SK-N-SH (cell line): ENCODE measurements around the gene ST7L. TPM values are rescaled to one million over a fixed set of nuclear protein-coding genes. Genes with fewer than 3 reads are reported as not detected.
A peak's percentile ranks its signal among the peaks of the same experiment; 100 is the strongest.

ENCODE experiments used
- CTCF ChIA-PET: fragments of 300-600, 350-600 bp; formaldehyde crosslinking; extraction: SDS; loops from one replicate; lab custom pipeline; 2021; lab: Yijun Ruan, JAX
- POLR2A ChIA-PET: fragments of 350-600 bp; sonication (Branson Sonifier 250); formaldehyde crosslinking; extraction: SDS; loops from one replicate; lab custom pipeline; 2020; ENCODE audit warnings: antibody characterized with exemption, inconsistent platforms; lab: Yijun Ruan, JAX
- DNase-seq: peaks from one replicate; pipeline ENCODE4 v3.0.0; 2012
- H2AFZ ChIP-seq: fragments of 200-600 bp; sonication (generic); 2 replicates; pipeline ENCODE4 v1.8.1; 2016; ENCODE audit warnings: antibody characterized with exemption, mild to moderate bottlenecking, low read depth
- H3F3A ChIP-seq: fragments of 200-600 bp; sonication (generic); replicated peaks from 2 replicates; pipeline ENCODE3; 2016; ENCODE audit warnings: antibody characterized with exemption, mild to moderate bottlenecking; ENCODE audit not compliant: insufficient read depth
- H3K27ac ChIP-seq, 2 experiments: fragments of 200-500 bp in 1 of 2; fragments of 200-600 bp in 1 of 2; sonication (Bioruptor generic) in 1 of 2; sonication (generic), shearing (Covaris generic) in 1 of 2; 2 replicates each; pipeline versions ENCODE4 v1.5.1 to v1.6.1; 2014 to 2016; ENCODE audit warnings: low read depth in 2 of 2, inconsistent platforms in 1 of 2, low read length in 1 of 2, mild to moderate bottlenecking in 1 of 2, mixed read lengths in 1 of 2
- H3K27me3 ChIP-seq: fragments of 200-600 bp; sonication (generic), shearing (Covaris generic); 2 replicates; pipeline ENCODE4 v1.6.1; 2016; ENCODE audit warnings: mixed run types; ENCODE audit not compliant: insufficient read depth
- H3K36me3 ChIP-seq, 2 experiments: fragments of 200-500 bp in 1 of 2; fragments of 200-600 bp in 1 of 2; sonication (Bioruptor generic) in 1 of 2; sonication (generic) in 1 of 2; replicated peaks in 1 of 2; 2 replicates each; pipeline versions ENCODE3 to v1.5.1; 2014 to 2016; ENCODE audit warnings: low read length in 1 of 2, mild to moderate bottlenecking in 1 of 2; ENCODE audit not compliant: insufficient read depth in 2 of 2, control insufficient read depth in 1 of 2
- H3K4me1 ChIP-seq, 2 experiments: fragments of 200-500 bp in 1 of 2; fragments of 200-600 bp in 1 of 2; sonication (Bioruptor generic) in 1 of 2; sonication (generic), shearing (Covaris generic) in 1 of 2; 2 replicates each; pipeline versions ENCODE4 v1.5.1 to v1.6.1; 2014 to 2016; ENCODE audit warnings: low read depth in 1 of 2, low read length in 1 of 2, mixed run types in 1 of 2; ENCODE audit not compliant: insufficient read depth in 2 of 2, control insufficient read depth in 1 of 2
- H3K4me2 ChIP-seq: fragments of 200-600 bp; sonication (generic), shearing (Covaris generic); 2 replicates; pipeline ENCODE4 v1.6.1; 2017; ENCODE audit warnings: mixed run types
- H3K4me3 ChIP-seq, 2 experiments: fragments of 200-500 bp in 1 of 2; fragments of 200-600 bp in 1 of 2; sonication (Bioruptor generic) in 1 of 2; sonication (generic), shearing (Covaris generic) in 1 of 2; 2 replicates each; pipeline versions ENCODE4 v1.5.1 to v1.8.1; 2014 to 2016; ENCODE audit warnings: low read depth in 2 of 2, inconsistent platforms in 1 of 2, low read length in 1 of 2, mild to moderate bottlenecking in 1 of 2, mixed read lengths in 1 of 2, moderate library complexity in 1 of 2
- H3K79me2 ChIP-seq: fragments of 200-600 bp; sonication (generic); 2 replicates; pipeline ENCODE4 v1.8.1; 2017; ENCODE audit warnings: mild to moderate bottlenecking; ENCODE audit not compliant: insufficient read depth
- H3K9ac ChIP-seq: fragments of 200-600 bp; sonication (generic); 2 replicates; pipeline ENCODE4 v1.6.1; 2017; ENCODE audit warnings: mixed run types
- H3K9me2 ChIP-seq: fragments of 200-600 bp; sonication (generic); 2 replicates; pipeline ENCODE4 v1.6.1; 2017; ENCODE audit warnings: mixed run types
- H3K9me3 ChIP-seq: fragments of 200-600 bp; sonication (generic); 2 replicates; pipeline ENCODE4 v1.6.1; 2017; ENCODE audit warnings: mixed run types, mild to moderate bottlenecking, moderate library complexity
- H4K20me1 ChIP-seq: fragments of 200-600 bp; sonication (generic); 2 replicates; pipeline ENCODE4 v1.6.1; 2017; ENCODE audit warnings: mild to moderate bottlenecking, mixed run types; ENCODE audit not compliant: insufficient read depth
- GATA2 ChIP-seq: sonication (generic); formaldehyde crosslinking; IDR thresholded peaks from 2 replicates; pipeline ENCODE4 v1.5.0; 2020; ENCODE audit warnings: mild to moderate bottlenecking, missing genetic modification reagents
- MEF2A ChIP-seq: IDR thresholded peaks from 2 replicates; pipeline ENCODE4 v1.4.0; 2012; ENCODE audit warnings: low read depth, borderline replicate concordance
- RAD21 ChIP-seq: IDR thresholded peaks from 2 replicates; pipeline ENCODE4 v1.6.1; 2012; ENCODE audit warnings: mild to moderate bottlenecking, low read length
- SMC3 ChIP-seq: IDR thresholded peaks from 2 replicates; pipeline ENCODE4 v1.6.1; 2012; ENCODE audit warnings: low read depth, low read length, improper control_type of control experiment
- TCF12 ChIP-seq: IDR thresholded peaks from 2 replicates; pipeline ENCODE4 v1.4.0; 2012
- TEAD4 ChIP-seq: IDR thresholded peaks from 2 replicates; pipeline ENCODE4 v1.4.0; 2012; ENCODE audit warnings: mild to moderate bottlenecking, borderline replicate concordance; ENCODE audit not compliant: insufficient read depth
- YY1 ChIP-seq: IDR thresholded peaks from 2 replicates; pipeline ENCODE4 v1.4.0; 2012; ENCODE audit warnings: low read depth, mild to moderate bottlenecking
- WGBS: methylation state at CpG from one replicate; pipeline ENCODE4 v1.1.6; 2017; ENCODE audit warnings: low lambda C conversion rate; 5-methylcytosine and 5-hydroxymethylcytosine counted together
- polyA plus RNA-seq, 3 experiments: library from polyadenylated mRNA; depleted of rRNA; stranded (reverse); fragments of >200 nt; gene quantifications; 2 replicates each; pipeline ENCODE4 v1.2.3, GENCODE V29; 2012
- TF ChIP-seq, protein P1 (sequence below): fragments of 150-350 bp; IDR thresholded peaks from 2 replicates; pipeline ENCODE4 v1.6.1; 2017; ENCODE audit warnings: antibody characterized with exemption, low read length, low read depth, borderline replicate concordance
- TF ChIP-seq, protein P2 (sequence below): IDR thresholded peaks from 2 replicates; pipeline ENCODE4; 2012

The ST7L gene
- polyA plus RNA-seq, 1 of the 3 experiments (the other 2 are of a cell fraction) = 17.9 TPM

- CTCF ChIA-PET = interaction anchor here (0.6 to 2.0 kb wide), 3 partner anchors 45 to 199 kb away, joined by 3 to 5 read pairs (median 4); no protein-coding TSS in a partner anchor
These were observed 109.8 kb downstream of the ST7L start for GRCh38 chr1:112509005-112509659.

DNA sequence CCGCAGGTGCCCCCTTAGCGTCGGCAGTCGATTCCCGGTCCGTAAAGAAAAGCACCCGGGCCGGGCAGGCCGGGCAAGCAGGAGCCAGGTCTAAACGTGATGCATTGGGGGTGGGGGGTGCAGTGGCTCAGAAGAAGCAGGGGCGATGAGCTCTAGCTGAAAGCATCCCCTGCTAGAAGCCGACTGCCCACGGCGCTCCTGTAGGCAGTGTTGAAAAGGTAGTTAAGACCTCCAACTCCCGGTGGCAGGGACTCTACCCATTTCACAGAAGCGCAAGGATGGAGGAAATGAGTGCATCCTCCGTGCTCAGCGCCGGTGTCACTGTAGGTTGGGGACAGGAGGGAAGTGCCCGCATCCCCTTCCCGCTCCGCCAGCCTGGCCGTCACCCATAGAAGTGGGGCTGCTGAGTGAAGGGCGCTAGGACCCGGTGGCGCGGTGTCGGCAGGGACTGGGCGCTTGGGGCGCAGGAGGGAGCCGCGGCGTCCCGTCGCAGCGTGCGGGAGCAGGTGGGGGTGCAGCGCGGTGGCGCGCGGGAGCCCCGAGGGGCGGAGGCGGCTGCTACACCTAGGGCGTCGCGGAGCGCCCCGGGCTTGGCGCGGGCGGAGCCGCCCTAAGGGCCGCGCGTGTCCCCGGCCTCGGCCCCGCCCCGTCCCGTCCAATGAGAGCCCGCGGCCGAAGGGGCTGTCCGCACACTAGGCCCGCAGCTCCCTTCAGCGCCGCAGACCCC is 110.5 kb downstream of the ST7L start, which contains the start of gene WNT2B:
Gene WNT2B (plus strand): TSS at position 688 of the 727 bp plus-strand sequence. CDS start 298 bp downstream, outside the sequence.
- H3K27me3 ChIP-seq = no peaks in the 10 kb centered on the region
- POLR2A ChIA-PET = no interaction called here
- peak within 1 kb of the TSS; percentile 93 for H2AFZ ChIP-seq

More at GRCh38 chr1:112509005-112509659, 109.8 kb downstream of the ST7L start:
- Histone ChIP-seq H3K79me2 (no peaks in the 10 kb centered on the region), H3K4me2 (peak overlapping the region; percentile 93), H3F3A (no peaks in the 10 kb centered on the region), H2AFZ (peak overlapping the region; percentile 93)
- no peak for DNase-seq
- TF ChIP-seq SMC3 = no peak
- TF ChIP-seq, protein P1, sequence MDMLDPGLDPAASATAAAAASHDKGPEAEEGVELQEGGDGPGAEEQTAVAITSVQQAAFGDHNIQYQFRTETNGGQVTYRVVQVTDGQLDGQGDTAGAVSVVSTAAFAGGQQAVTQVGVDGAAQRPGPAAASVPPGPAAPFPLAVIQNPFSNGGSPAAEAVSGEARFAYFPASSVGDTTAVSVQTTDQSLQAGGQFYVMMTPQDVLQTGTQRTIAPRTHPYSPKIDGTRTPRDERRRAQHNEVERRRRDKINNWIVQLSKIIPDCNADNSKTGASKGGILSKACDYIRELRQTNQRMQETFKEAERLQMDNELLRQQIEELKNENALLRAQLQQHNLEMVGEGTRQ = no peak
- no peak for TF ChIP-seq RAD21
- no peak for TF ChIP-seq GATA2
- no peak for TF ChIP-seq YY1
- TF ChIP-seq TEAD4 = no peak
- TF ChIP-seq, all 33 proteins: peak for 0
- WGBS = 56% methylated on average over 35 of the region's 66 CpGs
- no peaks in the 10 kb centered on the region for H3K9me3 ChIP-seq
- H3K9me2 ChIP-seq = no peaks in the 10 kb centered on the region
- POLR2A ChIA-PET = no interaction called here
- no peaks in the 10 kb centered on the region for H3K36me3 ChIP-seq
- no peaks in the 10 kb centered on the region for H4K20me1 ChIP-seq
- peak overlapping the region; percentile 42; the same call in 1 of the 2 replicates for H3K9ac ChIP-seq
- H3K27me3 ChIP-seq = no peaks in the 10 kb centered on the region
- no peak overlapping the region for H3K27ac ChIP-seq
- H3K4me3 ChIP-seq = peak overlapping the region; percentile 66 to 73
- H3K4me1 ChIP-seq = peaks cover 0 to 10% of the 10 kb centered on the region in 2 experiments; a peak in 1 of 4 replicates

More for the DNA sequence above, 110.5 kb downstream of the ST7L start, which contains the start of gene WNT2B:
- Histone ChIP-seq H3K9me3 (no peaks in the 10 kb centered on the region), H3K4me3 (peak within 1 kb of the TSS; percentile 66 to 73), H3K27ac (no peak within 1 kb of the TSS), H3K36me3 (no peaks in the 10 kb centered on the region), H3F3A (no peaks in the 10 kb centered on the region), H3K4me1 (peaks cover 0 to 10% of the 10 kb centered on the region in 2 experiments; a peak in 1 of 4 replicates), H3K9ac (peak within 1 kb of the TSS; percentile 42; the same call in 1 of the 2 replicates), H3K79me2 (no peaks in the 10 kb centered on the region), H4K20me1 (no peaks in the 10 kb centered on the region), H3K9me2 (no peaks in the 10 kb centered on the region), H3K4me2 (peak within 1 kb of the TSS; percentile 93)
- 0% methylated on average over 10 of the region's 69 CpGs for WGBS
- DNase-seq = peak; percentile 85
- CTCF ChIA-PET = interaction anchor here (0.6 to 2.0 kb wide), 3 partner anchors 45 to 199 kb away, joined by 3 to 5 read pairs (median 4); no protein-coding TSS in a partner anchor
- TF ChIP-seq, protein P2, sequence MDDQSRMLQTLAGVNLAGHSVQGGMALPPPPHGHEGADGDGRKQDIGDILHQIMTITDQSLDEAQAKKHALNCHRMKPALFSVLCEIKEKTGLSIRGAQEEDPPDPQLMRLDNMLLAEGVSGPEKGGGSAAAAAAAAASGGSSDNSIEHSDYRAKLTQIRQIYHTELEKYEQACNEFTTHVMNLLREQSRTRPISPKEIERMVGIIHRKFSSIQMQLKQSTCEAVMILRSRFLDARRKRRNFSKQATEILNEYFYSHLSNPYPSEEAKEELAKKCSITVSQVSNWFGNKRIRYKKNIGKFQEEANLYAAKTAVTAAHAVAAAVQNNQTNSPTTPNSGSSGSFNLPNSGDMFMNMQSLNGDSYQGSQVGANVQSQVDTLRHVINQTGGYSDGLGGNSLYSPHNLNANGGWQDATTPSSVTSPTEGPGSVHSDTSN = no peak
- no peak for TF ChIP-seq MEF2A
- TF ChIP-seq RAD21 = no peak
- no peak for TF ChIP-seq TCF12
